ENCODE data around the gene ITGA1.
"Not testable (repeated sequence)": the region's sequence is repeated elsewhere in the genome, so short reads cannot be mapped to it uniquely, and the experiment has no call there.

- not testable (repeated sequence) for TF ChIP-seq CTCF (IDR thresholded peaks at IDR 0.05; ENCODE audit: low read length); EZH2 (optimal IDR thresholded peaks at IDR 0.05; ENCODE audit: low read depth, low read length)
Measured at GRCh38 chr5:52976157-52976556, 188.4 kb downstream of the ITGA1 start.
